ENCODE measurements around the gene IGSF9B. TPM values are rescaled to one million over a fixed set of nuclear protein-coding genes. Genes with fewer than 3 reads are reported as not detected.
A peak's percentile ranks its signal among the peaks of the same experiment; 100 is the strongest.

IGSF9B gene
- total and polyA plus RNA-seq, 4 donors, result 0.72 to 19.5 (median 4.0) TPM

DNA sequence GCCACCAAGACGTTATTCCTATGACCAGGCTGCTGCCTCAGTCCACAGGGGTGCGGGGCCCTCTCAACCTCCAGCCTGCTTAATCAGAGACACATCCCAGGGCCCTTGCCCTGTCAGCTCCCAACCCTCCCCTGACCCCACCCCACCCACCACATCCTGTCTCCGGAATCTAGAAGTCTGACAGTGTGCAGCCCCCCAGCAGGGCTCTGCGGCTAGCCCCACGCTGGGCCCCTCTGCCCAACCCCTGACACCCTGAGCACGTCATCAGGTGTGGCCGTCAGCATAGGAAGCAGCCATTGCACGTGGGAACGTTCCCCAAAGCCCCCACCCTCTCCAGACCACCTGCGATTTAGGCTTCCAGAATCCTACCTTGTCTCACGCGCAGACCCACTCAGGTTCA is 34.3 kb upstream of the IGSF9B start:
- peaks cover 0 to 3% (median 0%) of the 10 kb centered on the region in 3 donors for H3K27me3 ChIP-seq (ENCODE audit: control insufficient read depth in 3 of 3, insufficient read depth in 3 of 3, low read length in 2 of 3)
- H3K4me1 ChIP-seq (ENCODE audit: control insufficient read depth in 5 of 5, insufficient read depth in 5 of 5, low read length in 5 of 5), result peaks cover 0 to 4% (median 0%) of the 10 kb centered on the region in 5 donors
- DNase-seq (no peak), ATAC-seq (ENCODE audit: insufficient read depth, low FRiP score) (no peak)
- H3K27ac ChIP-seq (ENCODE audit: low read depth in 1 of 2, low read length in 1 of 2), result no peak overlapping the region
- no peak overlapping the region for H3K9ac ChIP-seq (ENCODE audit: insufficient read depth in 1 of 2, low read length in 2 of 2)
- 60 to 68% methylated on average over 12 of the region's 12 CpGs for WGBS, 2 donors
- no peaks in the 10 kb centered on the region for H3K36me3 ChIP-seq (ENCODE audit: control insufficient read depth in 4 of 4, insufficient read depth in 4 of 4, low read length in 4 of 4)
- H3K9me3 ChIP-seq (ENCODE audit: control insufficient read depth in 4 of 4, insufficient read depth in 3 of 4, low read length in 3 of 4), result peaks cover 0 to 2% (median 0%) of the 10 kb centered on the region in 4 donors
- TF ChIP-seq CTCF (IDR thresholded peaks at IDR 0.05; ENCODE audit: control extremely low read depth, extremely low read depth), result no peak
- no peak overlapping the region for H3K4me3 ChIP-seq

DNA sequence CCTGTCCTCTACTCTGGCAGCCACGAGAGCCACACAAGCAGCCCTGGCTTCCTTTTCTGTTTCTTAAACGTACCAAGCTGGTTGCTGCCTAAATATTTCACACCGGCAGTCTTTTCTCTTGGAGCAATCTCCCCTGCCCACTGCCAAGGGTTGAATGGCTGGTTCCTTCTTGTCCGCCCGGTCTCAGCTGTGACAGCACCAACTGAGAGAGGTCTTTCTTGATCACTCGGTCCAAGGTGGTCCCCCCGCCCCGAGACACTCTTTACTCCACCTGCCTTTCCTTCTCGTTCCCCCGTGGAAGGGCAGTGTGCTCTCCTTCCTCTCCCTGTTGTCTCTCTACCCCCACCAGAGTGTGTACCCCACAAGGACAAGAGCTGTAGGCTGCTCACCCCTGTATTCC is 33.7 kb upstream of the IGSF9B start:
- no peak for ATAC-seq (ENCODE audit: insufficient read depth, low FRiP score)
- no peak for TF ChIP-seq CTCF (IDR thresholded peaks at IDR 0.05; ENCODE audit: control extremely low read depth, extremely low read depth)
- Histone ChIP-seq H3K4me1 (ENCODE audit: control insufficient read depth in 5 of 5, insufficient read depth in 5 of 5, low read length in 5 of 5) (peaks cover 0 to 4% (median 0%) of the 10 kb centered on the region in 5 donors), H3K9ac (ENCODE audit: insufficient read depth in 1 of 2, low read length in 2 of 2) (no peak overlapping the region), H3K27me3 (ENCODE audit: control insufficient read depth in 3 of 3, insufficient read depth in 3 of 3, low read length in 2 of 3) (peaks cover 0 to 3% (median 0%) of the 10 kb centered on the region in 3 donors), H3K27ac (ENCODE audit: low read depth in 1 of 2, low read length in 1 of 2) (no peak overlapping the region), H3K9me3 (ENCODE audit: control insufficient read depth in 4 of 4, insufficient read depth in 3 of 4, low read length in 3 of 4) (peaks cover 0 to 2% (median 0%) of the 10 kb centered on the region in 4 donors), H3K36me3 (ENCODE audit: control insufficient read depth in 4 of 4, insufficient read depth in 4 of 4, low read length in 4 of 4) (no peaks in the 10 kb centered on the region), H3K4me3 (no peak overlapping the region)
- DNase-seq, result no peak
- 87 to 89% methylated on average over 10 of the region's 10 CpGs for WGBS, 2 donors

DNA sequence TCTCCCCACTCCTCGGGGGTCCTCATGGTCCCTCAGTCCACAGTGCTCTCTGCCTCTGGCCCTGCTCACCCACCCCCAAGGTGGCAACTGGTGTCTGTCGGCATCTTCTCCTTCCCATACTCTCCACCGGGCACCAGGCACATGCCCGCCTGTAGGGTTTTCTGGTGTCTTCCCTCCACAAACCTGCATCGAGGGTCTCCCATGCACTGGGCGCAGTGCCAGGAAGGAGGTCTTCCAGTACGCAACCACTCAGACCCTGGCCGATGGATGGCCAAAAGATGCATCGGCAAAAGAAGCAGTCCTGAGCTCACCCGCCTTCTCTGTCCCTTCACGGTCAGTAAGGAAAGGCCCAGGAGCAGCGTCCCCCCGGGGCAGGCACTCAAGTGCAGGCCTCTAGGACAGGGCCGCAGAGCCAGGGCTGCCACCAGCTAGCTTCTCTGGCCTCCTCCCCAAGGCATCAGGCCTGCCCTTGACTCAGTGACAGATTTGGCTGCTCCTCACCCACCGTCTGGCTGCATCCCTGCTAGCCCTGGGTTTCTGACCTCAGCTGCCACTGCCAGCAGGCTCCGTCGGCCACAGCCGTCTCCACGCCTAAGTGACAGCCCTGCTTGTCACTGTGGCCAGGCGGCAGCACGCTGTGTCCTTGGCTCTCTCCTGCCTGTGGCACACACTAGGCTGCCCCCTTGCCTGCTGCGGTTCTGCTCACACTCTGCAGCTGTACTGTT is 32.1 kb upstream of the IGSF9B start:
- H3K27ac ChIP-seq (ENCODE audit: low read depth in 1 of 2, low read length in 1 of 2), result peak overlapping the region in 1 of 2 donors; percentile 18
- H3K4me3 ChIP-seq, result no peak overlapping the region
- peaks cover 0 to 2% (median 0%) of the 10 kb centered on the region in 4 donors for H3K9me3 ChIP-seq (ENCODE audit: control insufficient read depth in 4 of 4, insufficient read depth in 3 of 4, low read length in 3 of 4)
- H3K36me3 ChIP-seq (ENCODE audit: control insufficient read depth in 4 of 4, insufficient read depth in 4 of 4, low read length in 4 of 4), result no peaks in the 10 kb centered on the region
- H3K27me3 ChIP-seq (ENCODE audit: control insufficient read depth in 3 of 3, insufficient read depth in 3 of 3, low read length in 2 of 3), result no peaks in the 10 kb centered on the region
- no peak for TF ChIP-seq CTCF (IDR thresholded peaks at IDR 0.05; ENCODE audit: control extremely low read depth, extremely low read depth)
- H3K9ac ChIP-seq (ENCODE audit: insufficient read depth in 1 of 2, low read length in 2 of 2), result no peak overlapping the region
- H3K4me1 ChIP-seq (ENCODE audit: control insufficient read depth in 5 of 5, insufficient read depth in 5 of 5, low read length in 5 of 5), result peaks cover 0 to 4% (median 0%) of the 10 kb centered on the region in 5 donors
- WGBS, 2 donors, result 81 to 91% methylated on average over 22 of the region's 22 CpGs
- DNase-seq (no peak), ATAC-seq (ENCODE audit: insufficient read depth, low FRiP score) (no peak)
